Esophagus mucosa (tissue), 1 donor: Measurements from ENCODE around the gene SCMH1. TPM values are rescaled to one million over a fixed set of nuclear protein-coding genes. Genes with fewer than 3 reads are reported as not detected.
A peak's percentile ranks its signal among the peaks of the same experiment; 100 is the strongest.
"Not testable (repeated sequence)": the region's sequence is repeated elsewhere in the genome, so short reads cannot be mapped to it uniquely, and the experiment has no call there.

ENCODE experiments used
- ATAC-seq: fragments of 200-7000 bp; cut with Tn5 transposase; one replicate; pipeline ENCODE4 v1.9.1; 2020
- total RNA-seq: library from RNA; stranded (reverse); gene quantifications from one replicate; pipeline ENCODE4 v1.2.4, GENCODE V29; 2023
- donor health status: DM: yes; HTN: yes; CAD: no.

The SCMH1 gene
- 13.0 TPM for total RNA-seq

GRCh38 chr1:41241749-41242341, at the start of gene SCMH1:
Gene SCMH1 (minus strand): TSS chr1:41242306. CDS start chr1:41186133, 56,173 bp downstream.
- peak; percentile 42 for ATAC-seq

DNA sequence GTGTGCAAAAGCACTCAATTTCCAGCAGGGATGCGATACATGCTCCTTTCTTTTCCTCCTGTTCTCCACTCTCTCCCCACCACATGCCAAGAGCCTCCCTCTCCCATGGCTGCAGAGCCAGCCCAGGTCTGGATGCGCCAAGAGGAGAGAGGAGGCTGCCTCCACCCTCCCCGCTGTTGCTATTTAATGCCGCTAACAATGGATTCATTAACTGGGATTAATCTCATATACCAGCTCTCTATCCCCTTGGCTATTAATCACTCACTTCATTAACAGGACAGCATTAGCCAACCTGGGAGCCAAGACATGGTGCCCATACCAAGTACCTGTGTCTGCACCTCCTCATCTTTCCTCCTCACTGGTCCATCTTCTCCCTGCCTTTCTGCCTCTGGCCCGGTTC, 49.1 kb upstream of the SCMH1 start:
- no peak for ATAC-seq

DNA sequence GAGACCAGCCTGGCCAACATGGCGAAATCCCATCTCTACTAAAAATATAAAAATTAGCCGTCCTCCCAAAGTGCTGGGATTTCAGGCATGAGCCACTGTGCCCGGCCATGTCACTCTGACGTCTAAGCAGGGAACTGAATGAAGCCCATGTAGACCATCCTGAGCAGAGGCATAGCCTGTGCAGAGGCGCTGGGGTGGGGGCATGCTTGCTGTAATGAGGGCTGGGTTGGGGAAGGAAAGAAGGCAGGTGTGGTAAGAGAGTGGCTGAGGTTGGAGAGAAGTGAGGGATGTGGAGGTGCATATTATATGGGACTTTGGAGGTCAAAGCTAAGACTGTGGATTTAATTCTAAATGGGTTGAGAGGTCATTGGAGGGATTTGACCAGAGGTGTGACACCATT, 47.1 kb upstream of the SCMH1 start:
- no peak for ATAC-seq

- ATAC-seq: no peak
Measured at GRCh38 chr1:41286992-41287391, 44.9 kb upstream of the SCMH1 start.

GRCh38 chr1:41286486-41286885, 44.4 kb upstream of the SCMH1 start:
- ATAC-seq: no peak

DNA sequence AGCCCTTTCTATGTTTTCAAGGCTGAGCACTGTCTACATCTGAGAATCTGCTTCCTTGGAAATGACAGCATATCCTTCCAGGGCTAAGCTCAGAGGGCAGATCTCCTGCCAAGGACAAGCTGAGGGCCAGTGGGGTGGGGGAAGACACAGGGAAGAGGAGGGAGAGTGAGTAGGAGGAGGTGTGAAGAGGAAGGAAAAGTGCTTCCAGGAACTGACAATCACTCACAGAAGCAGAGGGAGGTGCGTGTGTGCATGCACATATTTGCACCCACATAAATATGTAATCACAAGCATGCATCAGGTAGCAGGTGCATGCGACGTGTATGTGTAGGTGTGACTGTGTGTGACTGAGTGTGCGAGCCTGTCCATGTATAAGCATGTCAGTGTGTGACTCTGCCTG, 43.7 kb upstream of the SCMH1 start:
- ATAC-seq: no peak

DNA sequence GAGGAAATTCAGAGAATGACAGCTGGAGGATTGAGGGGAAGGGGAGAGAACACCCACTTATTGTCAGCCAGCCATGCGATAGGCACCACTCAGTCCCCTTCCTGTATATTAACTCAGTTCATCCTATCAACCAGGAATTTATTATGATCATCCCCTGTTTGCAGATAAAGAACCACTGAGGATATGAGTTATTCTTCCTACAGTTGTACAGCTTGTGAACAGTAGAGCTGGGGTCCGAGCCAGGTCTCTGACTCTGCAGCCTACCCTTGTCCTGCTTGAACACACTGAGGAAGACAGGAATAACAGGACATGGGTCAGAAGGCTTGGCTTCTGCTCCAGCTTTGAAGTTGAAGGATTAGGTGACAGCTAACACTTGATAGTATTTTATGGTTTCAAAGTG, 42.0 kb upstream of the SCMH1 start:
- no peak for ATAC-seq

GRCh38 chr1:41282679-41283317, 40.7 kb upstream of the SCMH1 start:
- peak; percentile 51 for ATAC-seq

GRCh38 chr1:41281334-41281733, 39.2 kb upstream of the SCMH1 start:
- ATAC-seq: peak; percentile 31

GRCh38 chr1:41280202-41281032, 38.3 kb upstream of the SCMH1 start:
- ATAC-seq: no peak

- ATAC-seq: no peak
Measured at GRCh38 chr1:41278076-41278475, 36.0 kb upstream of the SCMH1 start.

- no peak for ATAC-seq
Measured at GRCh38 chr1:41277371-41277975, 35.4 kb upstream of the SCMH1 start.

GRCh38 chr1:41275831-41276230, 33.7 kb upstream of the SCMH1 start:
- no peak for ATAC-seq

DNA sequence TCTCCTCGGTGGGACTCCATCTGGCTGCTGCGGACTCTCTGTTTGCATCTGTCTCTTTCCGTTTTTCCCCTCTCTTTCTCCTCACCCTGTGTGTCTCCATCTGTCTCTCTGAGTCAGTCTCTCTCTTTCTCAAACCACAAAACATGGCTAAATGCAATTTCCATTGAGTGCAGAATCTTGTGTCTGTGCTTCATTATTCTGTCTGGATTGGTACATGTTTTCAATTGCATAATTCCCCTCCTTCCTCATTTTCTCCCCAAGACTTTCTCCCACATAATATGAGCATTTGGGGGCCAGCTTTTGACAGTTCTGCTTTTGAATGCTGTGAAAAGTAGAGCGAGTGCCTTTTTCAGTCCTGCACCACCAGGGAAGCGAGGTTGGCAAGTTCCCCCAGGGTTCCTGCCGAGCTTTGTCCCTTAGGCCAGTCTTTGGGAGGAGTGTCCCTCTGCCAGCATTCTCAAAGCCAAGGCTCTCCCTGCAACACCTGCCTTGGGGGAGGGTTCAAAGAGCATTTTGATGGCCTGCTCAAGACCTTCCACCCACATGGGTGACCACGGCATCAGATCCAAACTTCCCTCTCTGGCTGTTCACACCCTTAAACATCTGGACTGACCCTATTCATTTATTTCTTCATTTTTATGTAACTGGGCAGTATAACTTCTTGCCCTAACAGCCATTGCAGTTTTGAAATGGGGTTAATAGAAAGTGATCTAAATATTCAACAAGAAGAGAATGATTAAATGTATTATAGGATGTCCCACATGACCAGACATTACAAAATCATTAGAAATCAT, 32.8 kb upstream of the SCMH1 start:
- ATAC-seq: no peak

- no peak for ATAC-seq
Measured at GRCh38 chr1:41272601-41273000, 30.5 kb upstream of the SCMH1 start.

GRCh38 chr1:41268154-41268770, 26.2 kb upstream of the SCMH1 start:
- ATAC-seq: peak; percentile 85

GRCh38 chr1:41261926-41262618, 20.0 kb upstream of the SCMH1 start:
- ATAC-seq: no peak

DNA sequence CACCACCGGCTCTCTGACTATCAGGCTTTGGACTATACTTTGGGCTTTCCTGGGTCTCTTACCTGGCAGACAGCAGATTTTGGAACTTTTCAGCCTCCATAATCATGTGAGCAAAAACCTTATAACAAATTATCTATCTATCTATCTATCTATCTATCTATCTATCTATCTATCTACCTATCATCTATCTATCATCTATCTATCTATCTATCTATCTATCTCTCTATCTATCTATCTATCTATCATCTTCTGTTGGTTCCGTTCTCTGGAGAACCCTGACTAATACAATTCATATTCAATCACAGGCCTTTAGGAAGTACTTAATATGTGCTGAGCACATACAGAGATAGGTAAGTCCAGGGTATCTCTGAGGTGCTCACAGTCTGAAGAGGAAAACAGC, 18.7 kb upstream of the SCMH1 start:
- no peak for ATAC-seq

- ATAC-seq: no peak
Measured at GRCh38 chr1:41259221-41259620, 17.1 kb upstream of the SCMH1 start.

- ATAC-seq: no peak
Measured at GRCh38 chr1:41255978-41256377, 13.9 kb upstream of the SCMH1 start.

- not testable (repeated sequence) for ATAC-seq
Measured at GRCh38 chr1:41251120-41251519, 9.0 kb upstream of the SCMH1 start.
